Left lung (tissue), 10 donors: ENCODE measurements around the gene PLB1. TPM values are rescaled to one million over a fixed set of nuclear protein-coding genes. Genes with fewer than 3 reads are reported as not detected.

Experiments used
- ATAC-seq: fragments of 200-7000 bp; cut with Tn5 transposase; one replicate; pipeline ENCODE4 v1.9.1; 2020; ENCODE audit warnings: moderate library complexity
- DNase-seq, 4 donors: peaks; one replicate each; pipeline ENCODE4 v3.0.0-alpha.2; 2013 to 2020
- H3K27ac ChIP-seq, 2 donors: fragments of 200-600 bp; sonication (generic) in 1 of 2; one replicate each; pipeline versions ENCODE4 v1.5.0 to v1.8.0; 2020 to 2021
- H3K27me3 ChIP-seq, 2 donors: fragments of 200-600 bp; sonication (generic) in 1 of 2; one replicate each; pipeline versions ENCODE4 v1.5.0 to v1.8.0; 2020 to 2021
- H3K36me3 ChIP-seq, 2 donors: fragments of 200-600 bp; sonication (generic) in 1 of 2; one replicate each; pipeline versions ENCODE4 v1.5.0 to v1.8.0; 2020 to 2021
- H3K4me1 ChIP-seq, 2 donors: fragments of 200-600 bp; one replicate each; pipeline ENCODE4 v1.8.0; 2021
- H3K4me3 ChIP-seq, 2 donors: fragments of 200-600 bp; sonication (generic) in 1 of 2; one replicate each; pipeline versions ENCODE4 v1.5.0 to v1.8.0; 2020 to 2021; ENCODE audit warnings: mild to moderate bottlenecking in 1 of 2
- H3K9me3 ChIP-seq, 2 donors: fragments of 200-600 bp; sonication (generic) in 1 of 2; one replicate each; pipeline versions ENCODE4 v1.5.0 to v1.8.0; 2020 to 2021
- intact Hi-C, 2 donors: fragments of 100-400 bp; cut with DNase I; formaldehyde crosslinking; loops; one replicate each; pipeline versions ENCODE4 v1.11.2 to v1.14.2; 2022
- polyA plus RNA-seq, 6 donors: library from polyadenylated mRNA; unstranded; fragments of 120-200 nt; gene quantifications; one replicate each; pipeline ENCODE4 v1.2.1, GENCODE V29; 2013; ENCODE audit not compliant: insufficient read length in 6 of 6
- total RNA-seq, 2 donors: library from RNA; stranded (reverse); fragmentation: NEBNext Ultra II Directional; extraction: Animal tissue kit (Norgen Biotek cat#: 25700); gene quantifications; one replicate each; pipeline ENCODE4 v1.2.1, GENCODE V29; 2021
- TF ChIP-seq, protein P1 (sequence below), 2 donors: fragments of 200-600 bp; sonication (generic) in 1 of 2; IDR thresholded peaks; one replicate each; pipeline versions ENCODE4 v1.5.0 to v1.8.0; 2021; ENCODE audit warnings: antibody characterized with exemption in 2 of 2
- donor health status: DM: no; HTN: yes; CAD: no.
- donor health status: DM: no; HTN: no; CAD: no.

The PLB1 gene
- total and polyA plus RNA-seq, 8 donors = 0.94 to 6.8 (median 1.9) TPM

DNA sequence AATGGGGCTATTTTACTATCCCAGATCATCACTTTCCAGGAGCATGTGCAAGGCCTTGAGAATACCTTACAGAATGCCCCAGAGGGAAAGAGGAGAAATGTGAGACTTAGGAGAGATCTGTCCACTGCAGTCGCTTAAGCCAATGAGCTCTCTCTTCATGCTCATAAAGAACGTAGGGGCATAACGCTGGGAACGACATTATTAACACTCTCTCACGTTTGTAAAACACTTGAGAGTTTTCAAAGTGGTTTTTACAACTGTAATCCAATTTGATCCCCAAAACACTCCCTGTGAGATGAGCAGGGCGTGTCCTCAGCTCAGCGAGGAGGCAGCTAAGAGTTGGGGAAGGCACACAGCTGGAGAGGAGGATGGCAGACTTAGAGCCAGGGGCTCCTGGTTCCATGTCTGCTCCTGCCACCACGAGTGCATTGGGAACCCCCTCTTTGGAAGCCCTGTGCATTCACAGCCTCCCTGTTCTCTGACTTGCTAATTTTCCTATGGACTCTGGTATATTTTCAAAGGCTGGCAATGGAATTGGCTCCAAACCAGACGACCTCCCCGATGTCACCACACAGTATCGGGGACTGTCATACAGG lies 97.4 kb downstream of the PLB1 start:
- TF ChIP-seq, protein P1, sequence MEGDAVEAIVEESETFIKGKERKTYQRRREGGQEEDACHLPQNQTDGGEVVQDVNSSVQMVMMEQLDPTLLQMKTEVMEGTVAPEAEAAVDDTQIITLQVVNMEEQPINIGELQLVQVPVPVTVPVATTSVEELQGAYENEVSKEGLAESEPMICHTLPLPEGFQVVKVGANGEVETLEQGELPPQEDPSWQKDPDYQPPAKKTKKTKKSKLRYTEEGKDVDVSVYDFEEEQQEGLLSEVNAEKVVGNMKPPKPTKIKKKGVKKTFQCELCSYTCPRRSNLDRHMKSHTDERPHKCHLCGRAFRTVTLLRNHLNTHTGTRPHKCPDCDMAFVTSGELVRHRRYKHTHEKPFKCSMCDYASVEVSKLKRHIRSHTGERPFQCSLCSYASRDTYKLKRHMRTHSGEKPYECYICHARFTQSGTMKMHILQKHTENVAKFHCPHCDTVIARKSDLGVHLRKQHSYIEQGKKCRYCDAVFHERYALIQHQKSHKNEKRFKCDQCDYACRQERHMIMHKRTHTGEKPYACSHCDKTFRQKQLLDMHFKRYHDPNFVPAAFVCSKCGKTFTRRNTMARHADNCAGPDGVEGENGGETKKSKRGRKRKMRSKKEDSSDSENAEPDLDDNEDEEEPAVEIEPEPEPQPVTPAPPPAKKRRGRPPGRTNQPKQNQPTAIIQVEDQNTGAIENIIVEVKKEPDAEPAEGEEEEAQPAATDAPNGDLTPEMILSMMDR (IDR thresholded peaks at IDR 0.05) = no peak
- Histone ChIP-seq H3K9me3 (no peaks in the 10 kb centered on the region), H3K27ac (no peak overlapping the region), H3K36me3 (no peaks in the 10 kb centered on the region), H3K27me3 (no peaks in the 10 kb centered on the region), H3K4me1 (peaks cover 5 to 32% of the 10 kb centered on the region in 2 donors), H3K4me3 (no peak overlapping the region)
- ATAC-seq = no peak
- intact Hi-C loops = loop anchor here in 1 of 2 donors (10.0 kb wide), 1 partner anchor 162 kb away; the partner anchor contains the start of gene PPP1CB
- no peak for DNase-seq

- TF ChIP-seq, protein P1 (IDR thresholded peaks at IDR 0.05) = no peak
- peak overlapping the region in 1 of 2 donors; percentile 73 for H3K27ac ChIP-seq
- no peaks in the 10 kb centered on the region for H3K27me3 ChIP-seq
- no peak overlapping the region for H3K4me3 ChIP-seq
- H3K36me3 ChIP-seq = no peaks in the 10 kb centered on the region
- DNase-seq = no peak
- intact Hi-C loops = loop anchor here in 1 of 2 donors (10.0 kb wide), 1 partner anchor 161 kb away; the partner anchor contains the start of gene PPP1CB
- no peak for ATAC-seq
- H3K4me1 ChIP-seq = peaks cover 5 to 24% of the 10 kb centered on the region in 2 donors
- H3K9me3 ChIP-seq = no peaks in the 10 kb centered on the region
Measured at GRCh38 chr2:28594000-28594331, 98.1 kb downstream of the PLB1 start.

DNA sequence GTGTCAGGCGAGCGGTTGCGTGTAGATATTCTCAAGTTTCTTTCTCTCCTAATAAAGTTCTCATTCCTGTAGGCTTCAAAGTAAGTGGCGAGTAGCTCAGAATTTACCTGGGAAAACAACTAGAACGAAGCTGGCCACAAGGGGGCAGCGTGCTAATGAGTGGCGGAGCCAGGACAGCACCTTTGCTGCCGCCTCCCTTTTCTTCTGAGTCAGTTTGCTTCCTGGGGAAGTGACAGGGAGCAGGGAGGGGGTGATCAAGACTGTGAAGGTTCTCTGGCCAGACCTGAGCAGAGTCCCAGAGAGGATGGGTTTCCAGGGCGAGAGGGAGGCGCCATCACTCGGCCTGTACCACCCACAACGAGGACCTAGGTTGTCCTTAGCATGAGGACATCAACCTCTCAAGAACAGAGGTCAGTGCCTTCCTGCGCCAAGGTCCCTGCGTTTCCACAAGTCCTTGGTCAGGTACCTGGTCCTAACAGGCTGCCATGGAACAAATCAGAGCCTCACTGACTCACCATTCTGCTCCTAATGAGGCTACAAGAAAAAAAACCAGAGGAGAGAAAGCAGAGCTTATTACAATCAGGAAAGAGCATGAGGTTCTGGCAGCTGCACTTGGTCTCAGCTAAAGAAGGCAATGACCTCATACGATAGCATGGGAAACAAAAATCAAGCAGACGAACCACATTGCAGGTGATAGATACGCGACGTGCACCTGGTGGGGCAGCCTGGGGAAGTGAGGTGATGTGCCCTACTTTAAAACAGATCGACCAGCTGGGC lies 98.7 kb downstream of the PLB1 start:
- no peak overlapping the region for H3K4me3 ChIP-seq
- no peaks in the 10 kb centered on the region for H3K27me3 ChIP-seq
- H3K4me1 ChIP-seq = peaks cover 5 to 26% of the 10 kb centered on the region in 2 donors
- peak overlapping the region; percentile 27 to 73 for H3K27ac ChIP-seq
- TF ChIP-seq, protein P1 (IDR thresholded peaks at IDR 0.05) = peak; percentile 76 to 85
- intact Hi-C loops = loop anchor here in 1 of 2 donors (10.0 kb wide), 1 partner anchor 160 kb away; the partner anchor contains the start of gene PPP1CB
- ATAC-seq (peak; percentile 94), DNase-seq (peak; percentile 73 to 93 (median 88))
- no peaks in the 10 kb centered on the region for H3K36me3 ChIP-seq
- H3K9me3 ChIP-seq = no peaks in the 10 kb centered on the region

DNA sequence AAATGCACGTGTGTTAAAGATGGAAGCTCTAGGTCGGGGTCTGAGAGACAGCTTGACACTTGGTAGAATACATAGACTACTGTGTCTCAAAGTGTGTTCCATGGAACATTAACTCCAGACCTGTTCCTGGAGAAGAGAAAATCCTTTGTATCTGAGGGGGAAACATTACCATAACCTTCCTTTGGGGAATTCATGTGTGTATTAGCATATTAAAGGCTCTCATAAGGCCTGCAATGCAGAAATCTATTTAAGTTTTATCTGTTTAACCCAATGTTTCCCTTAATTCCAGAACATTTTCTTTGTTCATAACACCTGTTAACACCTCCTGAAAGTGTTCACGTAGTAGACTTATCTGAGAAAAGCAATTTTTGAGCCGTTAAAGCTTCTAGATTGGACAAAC lies 99.5 kb downstream of the PLB1 start:
- Histone ChIP-seq H3K9me3 (no peaks in the 10 kb centered on the region), H3K27me3 (no peaks in the 10 kb centered on the region), H3K4me1 (peaks cover 5 to 34% of the 10 kb centered on the region in 2 donors), H3K4me3 (no peak overlapping the region), H3K36me3 (no peaks in the 10 kb centered on the region), H3K27ac (no peak overlapping the region)
- no peak for ATAC-seq
- TF ChIP-seq, protein P1 (IDR thresholded peaks at IDR 0.05) = no peak
- DNase-seq = no peak
- intact Hi-C loops = loop anchor here in 1 of 2 donors (10.0 kb wide), 1 partner anchor 159 kb away; the partner anchor contains the start of gene PPP1CB

- intact Hi-C loops = loop anchor here in 1 of 2 donors (10.0 kb wide), 1 partner anchor 156 kb away; the partner anchor contains the start of gene PPP1CB
- DNase-seq = no peak
- peaks cover 5 to 61% of the 10 kb centered on the region in 2 donors for H3K4me1 ChIP-seq
- H3K27ac ChIP-seq = no peak overlapping the region
- TF ChIP-seq, protein P1 (IDR thresholded peaks at IDR 0.05) = no peak
- no peaks in the 10 kb centered on the region for H3K36me3 ChIP-seq
- ATAC-seq = no peak
- no peak overlapping the region for H3K4me3 ChIP-seq
- H3K9me3 ChIP-seq = no peaks in the 10 kb centered on the region
- H3K27me3 ChIP-seq = no peaks in the 10 kb centered on the region
Measured at GRCh38 chr2:28598484-28598883, 102.6 kb downstream of the PLB1 start.
